Heart left ventricle (tissue), 13 donors: ENCODE measurements around the gene ZIC2.

Experiments used
- POLR2A ChIP-seq, 2 donors: fragments of 450-650 bp; IDR thresholded peaks; one replicate each; pipeline ENCODE4 v1.6.1; 2017; ENCODE audit warnings: antibody characterized with exemption in 2 of 2, mild to moderate bottlenecking in 2 of 2, moderate library complexity in 2 of 2
- TF ChIP-seq, protein P1 (sequence below), 12 donors: fragments of 200-600 bp; sonication (generic) in 4 of 12; IDR thresholded peaks; one replicate each; pipeline versions ENCODE4 v1.5.0 to v1.8.0; 2018 to 2022; ENCODE audit warnings: antibody characterized with exemption in 12 of 12, mild to moderate bottlenecking in 5 of 12
- donor health status: ischemic (EF 13 %, LVEDD 7.1; RV severe dilation, severe dysfunction).
- donor health status: DM: no; HTN: yes; CAD: no.
- donor health status: DM: no; HTN: no; CAD: no.
- donor health status: ischemic (EF 25% LVEDD 6.9; RV normal size, moderate dysfunction).
- donor health status: ischemic (EF 25% LVEDD 5.7; RV mildly dilated, moderate dysfunction).
- donor health status: ischemic (EF 35%, LVEDD 5.7; RV mildly dilated, moderate dysfunction).
- donor health status: nonischemic (EF 11% LVEDD 7.7; RV severe dilation, severe dysfunction).
- donor health status: DM: yes; HTN: yes; CAD: no.
- donor health status: PGD.
- donor health status: ischemic (EF 29% LVEDD 5.4; RV normal size, mild dysfunction).
- donor health status: nonischemic (EF 23%, LVEDD 6.1; RV moderate dilation, normal function).

DNA sequence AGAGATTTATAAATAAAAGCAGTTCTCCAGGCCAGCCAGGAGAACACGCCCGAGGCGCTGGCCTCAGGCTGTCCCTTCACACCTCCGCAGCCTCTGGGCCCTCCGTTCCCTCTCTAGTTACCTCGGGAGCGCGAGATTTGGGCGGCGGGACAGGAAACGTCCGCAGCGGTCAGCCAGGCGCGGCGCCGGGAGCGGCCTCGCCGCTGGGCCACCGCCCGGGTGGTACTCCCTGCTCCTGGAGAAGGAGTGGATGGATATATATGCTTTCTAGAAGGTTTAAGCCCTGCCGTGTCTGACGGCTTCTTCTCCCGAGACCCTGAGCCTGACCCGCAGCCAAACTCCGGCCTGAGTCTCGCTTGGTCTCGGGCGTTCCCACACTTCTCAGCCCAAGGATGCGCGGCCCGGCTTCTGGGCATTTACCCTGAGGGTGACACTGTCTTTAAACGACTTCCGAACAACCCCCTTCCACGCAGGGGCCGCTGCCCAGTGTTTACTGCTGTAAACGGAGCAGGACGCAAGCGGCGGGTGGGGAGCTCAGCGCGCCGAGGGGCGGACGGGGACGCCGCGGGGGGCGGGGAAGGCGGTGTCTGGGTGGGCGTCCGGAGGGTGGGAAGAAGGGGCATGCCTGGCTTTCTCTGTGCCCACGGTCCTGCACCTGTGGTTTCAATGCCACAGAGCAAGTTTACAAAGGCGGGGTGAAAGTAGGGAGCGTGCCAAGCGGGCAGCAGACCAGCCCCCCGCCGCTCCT, 2.0 kb upstream of the ZIC2 start:
- TF ChIP-seq, protein P1, sequence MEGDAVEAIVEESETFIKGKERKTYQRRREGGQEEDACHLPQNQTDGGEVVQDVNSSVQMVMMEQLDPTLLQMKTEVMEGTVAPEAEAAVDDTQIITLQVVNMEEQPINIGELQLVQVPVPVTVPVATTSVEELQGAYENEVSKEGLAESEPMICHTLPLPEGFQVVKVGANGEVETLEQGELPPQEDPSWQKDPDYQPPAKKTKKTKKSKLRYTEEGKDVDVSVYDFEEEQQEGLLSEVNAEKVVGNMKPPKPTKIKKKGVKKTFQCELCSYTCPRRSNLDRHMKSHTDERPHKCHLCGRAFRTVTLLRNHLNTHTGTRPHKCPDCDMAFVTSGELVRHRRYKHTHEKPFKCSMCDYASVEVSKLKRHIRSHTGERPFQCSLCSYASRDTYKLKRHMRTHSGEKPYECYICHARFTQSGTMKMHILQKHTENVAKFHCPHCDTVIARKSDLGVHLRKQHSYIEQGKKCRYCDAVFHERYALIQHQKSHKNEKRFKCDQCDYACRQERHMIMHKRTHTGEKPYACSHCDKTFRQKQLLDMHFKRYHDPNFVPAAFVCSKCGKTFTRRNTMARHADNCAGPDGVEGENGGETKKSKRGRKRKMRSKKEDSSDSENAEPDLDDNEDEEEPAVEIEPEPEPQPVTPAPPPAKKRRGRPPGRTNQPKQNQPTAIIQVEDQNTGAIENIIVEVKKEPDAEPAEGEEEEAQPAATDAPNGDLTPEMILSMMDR (IDR thresholded peaks at IDR 0.05) = no peak
- no peak for TF ChIP-seq POLR2A (IDR thresholded peaks at IDR 0.05)
